Measurements from ENCODE around the gene ERH. TPM values are rescaled to one million over a fixed set of nuclear protein-coding genes. Genes with fewer than 3 reads are reported as not detected.

ERH gene
- total RNA-seq, result 10 to 100 TPM; 69.0 to 98.0 (median 77.6) TPM

DNA sequence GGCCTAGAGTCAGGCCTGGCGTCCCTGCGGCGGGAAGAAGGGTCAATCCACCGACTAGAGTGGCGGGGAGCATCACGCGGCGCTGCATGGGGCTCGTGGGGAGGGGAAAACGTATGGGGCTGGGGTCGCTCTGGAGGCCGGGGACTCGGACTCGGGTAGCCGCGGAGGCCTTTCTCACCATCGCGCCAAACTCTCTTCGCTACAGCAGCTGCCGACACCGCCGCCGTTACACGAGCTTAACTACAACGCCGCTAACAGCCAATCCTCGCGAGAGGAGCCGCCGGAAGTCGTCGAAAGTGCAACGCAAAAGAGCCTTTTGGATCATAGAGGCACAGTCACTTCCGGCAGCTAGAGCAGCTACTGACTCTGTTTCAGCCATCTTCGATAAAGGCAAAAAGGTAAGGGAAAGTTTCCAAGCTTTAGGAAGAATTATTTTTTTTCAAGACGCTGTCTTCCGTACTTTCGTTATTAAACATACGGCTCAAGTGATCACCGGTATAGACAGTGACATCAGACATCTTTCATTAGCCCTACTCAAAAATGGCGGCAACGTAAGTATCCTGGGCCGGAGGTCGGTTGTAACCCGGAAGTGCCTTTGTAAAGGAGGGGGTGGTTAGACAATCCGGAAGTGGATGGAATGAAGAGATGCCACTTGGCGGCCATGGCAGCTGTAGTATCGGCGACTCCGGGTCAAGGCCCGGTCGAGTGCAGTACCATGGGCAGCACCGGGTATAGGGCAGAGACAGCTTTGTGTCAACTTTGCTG lies at the start of gene ERH, which contains the start of gene SLC39A9:
Gene ERH, minus strand, starts transcription at position 247 of the 765 bp plus-strand sequence. Its CDS starts 66 bp downstream, at position 181.
Gene SLC39A9, plus strand, starts transcription at position 640 of the 765 bp plus-strand sequence. CDS start 678 bp downstream, outside the sequence.
- peak; percentile 78 to 91 (median 84) for TF ChIP-seq POLR2AphosphoS5 (IDR thresholded peaks at IDR 0.05)
- peak; percentile 41 for TF ChIP-seq POLR2A (IDR thresholded peaks at IDR 0.05)
- TF ChIP-seq, protein P1, sequence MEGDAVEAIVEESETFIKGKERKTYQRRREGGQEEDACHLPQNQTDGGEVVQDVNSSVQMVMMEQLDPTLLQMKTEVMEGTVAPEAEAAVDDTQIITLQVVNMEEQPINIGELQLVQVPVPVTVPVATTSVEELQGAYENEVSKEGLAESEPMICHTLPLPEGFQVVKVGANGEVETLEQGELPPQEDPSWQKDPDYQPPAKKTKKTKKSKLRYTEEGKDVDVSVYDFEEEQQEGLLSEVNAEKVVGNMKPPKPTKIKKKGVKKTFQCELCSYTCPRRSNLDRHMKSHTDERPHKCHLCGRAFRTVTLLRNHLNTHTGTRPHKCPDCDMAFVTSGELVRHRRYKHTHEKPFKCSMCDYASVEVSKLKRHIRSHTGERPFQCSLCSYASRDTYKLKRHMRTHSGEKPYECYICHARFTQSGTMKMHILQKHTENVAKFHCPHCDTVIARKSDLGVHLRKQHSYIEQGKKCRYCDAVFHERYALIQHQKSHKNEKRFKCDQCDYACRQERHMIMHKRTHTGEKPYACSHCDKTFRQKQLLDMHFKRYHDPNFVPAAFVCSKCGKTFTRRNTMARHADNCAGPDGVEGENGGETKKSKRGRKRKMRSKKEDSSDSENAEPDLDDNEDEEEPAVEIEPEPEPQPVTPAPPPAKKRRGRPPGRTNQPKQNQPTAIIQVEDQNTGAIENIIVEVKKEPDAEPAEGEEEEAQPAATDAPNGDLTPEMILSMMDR (IDR thresholded peaks at IDR 0.05), result no peak
- Histone ChIP-seq H3K4me1 (peaks cover 0 to 5% of the 10 kb centered on the region in 2 donors), H3K9me3 (no peaks in the 10 kb centered on the region), H3K27ac (peak within 1 kb of the TSS; percentile 93 to 94), H3K36me3 (no peaks in the 10 kb centered on the region), H3K27me3 (no peaks in the 10 kb centered on the region), H3K4me3 (peak within 1 kb of the TSS; percentile 81 to 96 (median 91))
- peak; percentile 95 for DNase-seq (ENCODE audit: low spot score in 2 of 2)
- intact Hi-C loops (cut with DNase I; ENCODE audit: low total_unique reads), result no loop called here

DNA sequence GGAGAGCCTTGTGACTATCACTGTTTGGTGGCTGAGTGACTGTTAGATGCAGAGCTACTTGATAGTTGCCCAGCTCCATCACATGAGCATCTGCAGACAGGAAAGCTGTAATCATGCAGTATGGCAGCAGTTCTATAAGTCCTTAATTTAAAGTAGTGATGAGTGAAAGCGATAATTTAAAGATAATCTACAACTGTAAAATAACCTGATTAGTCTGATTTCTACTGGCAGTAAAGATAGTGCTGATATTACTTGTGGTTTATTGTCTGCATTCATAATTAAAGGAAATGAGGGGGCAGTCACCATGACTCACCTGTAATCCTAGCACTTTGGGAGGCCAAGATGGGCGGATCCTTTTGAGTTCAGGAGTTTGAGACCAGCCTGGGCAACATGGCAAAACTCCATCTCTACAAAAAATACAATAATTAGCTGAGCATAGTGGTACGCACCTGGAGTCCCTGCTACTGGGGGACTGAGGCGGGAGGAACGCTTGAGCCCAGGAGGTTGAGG lies 45.3 kb upstream of the ERH start:
- Histone ChIP-seq H3K27ac (no peak overlapping the region), H3K4me1 (no peaks in the 10 kb centered on the region), H3K4me3 (no peak overlapping the region), H3K27me3 (no peaks in the 10 kb centered on the region), H3K36me3 (no peaks in the 10 kb centered on the region), H3K9me3 (no peaks in the 10 kb centered on the region)
- TF ChIP-seq, protein P1 (IDR thresholded peaks at IDR 0.05), result no peak
- no peak for TF ChIP-seq POLR2A (IDR thresholded peaks at IDR 0.05)
- TF ChIP-seq POLR2AphosphoS5 (IDR thresholded peaks at IDR 0.05), result no peak
- intact Hi-C loops (cut with DNase I; ENCODE audit: low total_unique reads), result no loop called here
- no peak for DNase-seq (ENCODE audit: low spot score in 2 of 2)

DNA sequence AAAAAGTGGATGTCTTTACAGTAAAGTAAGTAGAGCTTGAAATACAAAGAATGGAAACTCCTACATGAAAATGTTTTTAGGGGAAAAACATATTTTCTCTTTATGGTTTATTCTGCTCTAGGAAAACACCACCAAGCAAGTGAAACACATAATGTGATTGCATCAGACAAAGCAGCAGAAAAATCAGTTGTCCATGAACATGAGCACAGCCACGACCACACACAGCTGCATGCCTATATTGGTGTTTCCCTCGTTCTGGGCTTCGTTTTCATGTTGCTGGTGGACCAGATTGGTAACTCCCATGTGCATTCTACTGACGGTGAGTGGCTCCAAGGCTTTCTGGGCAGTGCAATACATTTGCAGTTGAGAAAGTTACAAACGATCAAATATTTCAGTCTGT lies 43.8 kb upstream of the ERH start:
- TF ChIP-seq POLR2AphosphoS5 (IDR thresholded peaks at IDR 0.05) (no peak), POLR2A (IDR thresholded peaks at IDR 0.05) (no peak)
- TF ChIP-seq, protein P1 (IDR thresholded peaks at IDR 0.05), result no peak
- Histone ChIP-seq H3K9me3 (no peaks in the 10 kb centered on the region), H3K36me3 (no peaks in the 10 kb centered on the region), H3K27me3 (no peaks in the 10 kb centered on the region), H3K4me1 (no peaks in the 10 kb centered on the region), H3K4me3 (no peak overlapping the region), H3K27ac (no peak overlapping the region)
- intact Hi-C loops (cut with DNase I; ENCODE audit: low total_unique reads), result no loop called here
- no peak for DNase-seq (ENCODE audit: low spot score in 2 of 2)

DNA sequence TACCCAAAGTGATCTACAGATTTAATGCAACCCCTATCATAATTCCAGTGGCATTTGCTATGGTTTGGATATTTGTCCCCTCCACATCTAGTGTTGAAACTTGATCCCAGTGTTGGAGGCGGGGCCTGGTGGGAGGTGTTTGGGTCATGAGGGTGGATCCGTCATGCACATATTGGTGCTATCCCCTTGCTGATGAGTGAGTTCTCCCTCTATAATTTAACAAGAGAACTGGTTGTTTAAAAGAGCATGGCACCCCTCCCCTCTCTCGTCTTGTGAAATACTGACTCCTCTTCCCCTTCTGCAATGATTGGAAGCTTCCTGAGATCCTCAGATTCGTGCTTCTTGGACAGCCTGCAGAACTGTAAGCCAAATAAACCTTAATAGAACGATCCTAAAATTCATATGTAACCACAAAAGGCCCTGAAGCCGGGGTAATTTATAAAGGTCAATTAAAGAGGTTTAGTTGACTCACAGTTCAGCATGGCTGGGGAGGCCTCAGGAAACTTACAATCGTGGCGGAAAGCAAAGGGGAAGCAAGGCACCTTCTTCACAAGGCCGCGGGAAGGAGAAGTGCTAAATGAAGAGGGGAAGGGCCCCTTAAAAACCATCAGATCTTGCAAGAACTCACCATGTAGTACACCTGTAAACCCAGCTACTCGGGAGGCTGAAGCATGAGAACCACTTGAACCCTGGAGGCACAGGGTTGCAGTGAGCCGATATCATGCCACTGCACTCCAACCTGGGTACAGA lies 41.6 kb upstream of the ERH start:
- no peak overlapping the region for H3K4me3 ChIP-seq
- H3K36me3 ChIP-seq, result no peaks in the 10 kb centered on the region
- intact Hi-C loops (cut with DNase I; ENCODE audit: low total_unique reads), result no loop called here
- no peaks in the 10 kb centered on the region for H3K9me3 ChIP-seq
- H3K4me1 ChIP-seq, result no peaks in the 10 kb centered on the region
- no peak overlapping the region for H3K27ac ChIP-seq
- DNase-seq (ENCODE audit: low spot score in 2 of 2), result no peak
- no peak for TF ChIP-seq POLR2A (IDR thresholded peaks at IDR 0.05)
- H3K27me3 ChIP-seq, result no peaks in the 10 kb centered on the region

DNA sequence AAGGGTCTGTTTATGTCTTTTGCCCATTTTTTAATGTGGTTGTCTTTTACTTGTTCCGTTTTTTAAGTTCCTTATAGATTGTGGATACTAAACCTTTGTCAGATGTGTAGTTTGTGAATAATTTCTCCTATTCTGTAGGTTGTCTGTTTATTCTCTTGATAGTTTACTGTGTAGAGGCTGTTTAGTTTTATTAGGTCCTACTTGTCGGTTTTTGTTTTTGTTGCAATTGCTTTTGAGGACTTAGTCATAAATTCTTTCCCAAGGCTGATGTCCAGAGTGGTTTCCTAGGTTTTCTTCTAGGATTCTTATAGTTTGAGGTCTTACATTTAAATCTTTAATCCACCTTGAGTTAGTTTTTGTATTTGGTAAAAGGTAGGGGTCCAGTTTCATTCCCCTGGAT lies 34.3 kb upstream of the ERH start:
- H3K9me3 ChIP-seq, result no peaks in the 10 kb centered on the region
- no peak overlapping the region for H3K27ac ChIP-seq
- H3K27me3 ChIP-seq, result no peaks in the 10 kb centered on the region
- no peaks in the 10 kb centered on the region for H3K4me1 ChIP-seq
- no peaks in the 10 kb centered on the region for H3K36me3 ChIP-seq
- intact Hi-C loops (cut with DNase I; ENCODE audit: low total_unique reads), result no loop called here
- DNase-seq (ENCODE audit: low spot score in 2 of 2), result no peak
- no peak overlapping the region for H3K4me3 ChIP-seq
- no peak for TF ChIP-seq POLR2A (IDR thresholded peaks at IDR 0.05)
- TF ChIP-seq POLR2AphosphoS5 (IDR thresholded peaks at IDR 0.05), result no peak
- TF ChIP-seq, protein P1 (IDR thresholded peaks at IDR 0.05), result no peak

Measured in breast epithelium (tissue), 4 donors.